T-helper 2 cell treated with Interferon-gamma antibody and Interleukin-4, amounts not matched to agents 5 μg/mL and 100 μg/mL, for 36 hours (primary cell): ENCODE data around the gene CYP2R1.
"Not testable (repeated sequence)": the region's sequence is repeated elsewhere in the genome, so short reads cannot be mapped to it uniquely, and the experiment has no call there.

Source experiments
- DNase-seq: peaks from one replicate; pipeline ENCODE4 v3.0.0; 2021; ENCODE audit warnings: low spot score
- H3K27ac Mint-ChIP-seq: one replicate; pipeline ENCODE4 v1.8.0; 2021; ENCODE audit warnings: mild to moderate bottlenecking, mixed read lengths
- H3K27me3 Mint-ChIP-seq: one replicate; pipeline ENCODE4 v1.8.0; 2021; ENCODE audit warnings: low read depth, mixed read lengths
- H3K36me3 Mint-ChIP-seq: one replicate; pipeline ENCODE4 v1.8.0; 2021; ENCODE audit warnings: low read depth, mixed read lengths
- H3K4me1 Mint-ChIP-seq: one replicate; pipeline ENCODE4 v1.8.0; 2021; ENCODE audit warnings: low read depth, mixed read lengths
- H3K4me3 Mint-ChIP-seq: one replicate; pipeline ENCODE4 v1.8.0; 2022; ENCODE audit warnings: mild to moderate bottlenecking, moderate library complexity, mixed read lengths
- H3K9me3 Mint-ChIP-seq: one replicate; pipeline ENCODE4 v1.8.0; 2021; ENCODE audit warnings: mixed read lengths

Gene CYP2R1

DNA sequence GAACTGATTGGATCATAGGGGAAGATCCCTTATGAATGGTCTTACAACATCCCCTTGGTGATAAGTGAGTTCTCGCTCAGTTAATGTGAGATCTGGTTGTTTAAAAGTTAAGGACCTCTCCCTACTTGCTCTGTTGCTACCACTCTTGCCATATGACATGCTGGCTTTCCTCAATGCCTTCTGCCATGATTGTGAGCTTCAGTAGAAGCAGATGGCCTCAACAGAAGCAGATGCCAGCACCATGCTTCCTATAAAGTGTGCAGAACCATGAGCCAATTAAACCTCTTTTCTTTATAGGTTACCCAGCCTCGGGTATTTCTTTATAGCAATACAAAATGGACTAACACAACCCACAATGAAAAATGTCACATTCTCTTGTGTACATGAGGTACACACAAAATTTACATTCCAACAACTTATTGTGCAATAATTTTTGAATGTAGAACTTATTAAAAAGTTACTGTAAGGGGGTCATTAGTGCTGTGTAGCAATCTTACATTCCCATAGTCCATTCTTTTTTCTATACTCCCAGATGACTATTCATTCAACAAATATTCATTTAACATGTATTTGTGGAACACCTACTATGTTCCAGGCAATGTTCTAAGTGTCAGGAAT lies 10.3 kb downstream of the CYP2R1 start:
- H3K9me3 Mint-ChIP-seq, result peaks cover 8% of the 10 kb centered on the region
- H3K4me1 Mint-ChIP-seq, result peaks cover 10% of the 10 kb centered on the region
- peaks cover 58% of the 10 kb centered on the region for H3K36me3 Mint-ChIP-seq
- H3K4me3 Mint-ChIP-seq, result no peak overlapping the region
- DNase-seq, result no peak
- no peak overlapping the region for H3K27ac Mint-ChIP-seq
- H3K27me3 Mint-ChIP-seq, result no peaks in the 10 kb centered on the region

- Mint-ChIP-seq H3K4me3 (no peak overlapping the region), H3K36me3 (peaks cover 74% of the 10 kb centered on the region), H3K9me3 (no peaks in the 10 kb centered on the region), H3K27me3 (no peaks in the 10 kb centered on the region), H3K4me1 (peaks cover 8% of the 10 kb centered on the region), H3K27ac (no peak overlapping the region)
- no peak for DNase-seq
These were observed 16.9 kb downstream of the CYP2R1 start for GRCh38 chr11:14875163-14875562.

DNA sequence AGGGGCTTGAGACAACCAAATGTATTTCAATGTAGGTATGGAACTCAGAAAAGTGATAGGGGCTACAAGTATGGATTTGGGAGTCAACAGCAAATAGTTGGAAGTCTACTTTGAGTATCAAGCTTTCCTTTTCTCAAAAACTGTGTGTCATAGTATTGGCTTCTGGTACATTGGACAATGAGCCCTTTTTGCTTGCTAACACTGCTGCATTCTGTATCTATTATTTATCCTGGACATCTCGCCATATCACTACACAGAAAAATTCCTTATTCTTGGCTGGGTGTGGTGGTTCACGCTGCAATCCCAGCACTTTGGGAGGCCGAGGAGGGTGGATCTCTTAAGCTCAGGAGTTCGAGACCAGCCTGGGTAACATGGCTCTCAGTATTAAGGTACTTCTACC lies 18.4 kb downstream of the CYP2R1 start:
- Mint-ChIP-seq H3K27me3 (no peaks in the 10 kb centered on the region), H3K9me3 (no peaks in the 10 kb centered on the region), H3K4me1 (peaks cover 8% of the 10 kb centered on the region), H3K27ac (no peak overlapping the region), H3K4me3 (no peak overlapping the region), H3K36me3 (peaks cover 77% of the 10 kb centered on the region)
- no peak for DNase-seq

GRCh38 chr11:14872032-14872431 lies 20.0 kb downstream of the CYP2R1 start:
- no peak for DNase-seq
- Mint-ChIP-seq H3K27me3 (no peaks in the 10 kb centered on the region), H3K36me3 (peaks cover 77% of the 10 kb centered on the region), H3K4me3 (no peak overlapping the region), H3K27ac (no peak overlapping the region), H3K9me3 (no peaks in the 10 kb centered on the region), H3K4me1 (peaks cover 11% of the 10 kb centered on the region)

DNA sequence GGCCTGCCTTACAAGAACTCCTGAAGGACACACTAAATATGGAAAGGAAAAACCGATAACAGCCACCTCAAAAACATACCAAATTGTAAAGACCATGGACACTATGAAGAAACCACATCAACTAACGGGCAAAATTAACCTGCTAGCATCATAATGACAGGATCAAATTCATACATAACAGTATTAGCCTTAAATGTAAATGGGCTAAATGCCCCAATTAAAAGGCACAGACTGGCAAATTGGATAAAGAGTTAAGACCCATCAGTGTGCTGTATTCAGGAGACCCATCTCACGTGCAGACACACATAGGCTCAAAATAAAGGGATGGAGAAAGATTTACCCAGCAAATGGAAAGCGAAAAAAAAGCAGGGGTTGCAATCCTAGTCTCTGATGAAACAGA lies 28.3 kb downstream of the CYP2R1 start:
- DNase-seq, H3K27me3 Mint-ChIP-seq, H3K4me3 Mint-ChIP-seq, H3K27ac Mint-ChIP-seq: not testable (repeated sequence)
- H3K4me1 Mint-ChIP-seq, result peaks cover 12% of the 10 kb centered on the region
- H3K9me3 Mint-ChIP-seq, result peaks cover 25% of the 10 kb centered on the region
- peaks cover 73% of the 10 kb centered on the region for H3K36me3 Mint-ChIP-seq

- DNase-seq, result no peak
- peaks cover 25% of the 10 kb centered on the region for H3K9me3 Mint-ChIP-seq
- H3K4me3 Mint-ChIP-seq, result no peak overlapping the region
- peaks cover 6% of the 10 kb centered on the region for H3K4me1 Mint-ChIP-seq
- peaks cover 69% of the 10 kb centered on the region for H3K36me3 Mint-ChIP-seq
- H3K27me3 Mint-ChIP-seq, result no peaks in the 10 kb centered on the region
- H3K27ac Mint-ChIP-seq, result no peak overlapping the region
These were observed 30.4 kb downstream of the CYP2R1 start for GRCh38 chr11:14861680-14862079.

- Mint-ChIP-seq H3K27me3 (no peaks in the 10 kb centered on the region), H3K27ac (no peak overlapping the region), H3K4me3 (no peak overlapping the region), H3K9me3 (peaks cover 27% of the 10 kb centered on the region), H3K4me1 (peaks cover 4% of the 10 kb centered on the region), H3K36me3 (peaks cover 74% of the 10 kb centered on the region)
- DNase-seq, result no peak
These were observed 31.5 kb downstream of the CYP2R1 start for GRCh38 chr11:14860511-14860910.

- H3K4me3 Mint-ChIP-seq, result no peak overlapping the region
- no peak for DNase-seq
- no peaks in the 10 kb centered on the region for H3K27me3 Mint-ChIP-seq
- peaks cover 25% of the 10 kb centered on the region for H3K9me3 Mint-ChIP-seq
- H3K4me1 Mint-ChIP-seq, result peaks cover 4% of the 10 kb centered on the region
- H3K36me3 Mint-ChIP-seq, result peaks cover 73% of the 10 kb centered on the region
- no peak overlapping the region for H3K27ac Mint-ChIP-seq
These were observed 33.6 kb downstream of the CYP2R1 start for GRCh38 chr11:14858404-14858803.

GRCh38 chr11:14857621-14858020 lies 34.4 kb downstream of the CYP2R1 start:
- DNase-seq, result no peak
- Mint-ChIP-seq H3K27me3 (no peaks in the 10 kb centered on the region), H3K27ac (no peak overlapping the region), H3K4me3 (no peak overlapping the region), H3K36me3 (peaks cover 74% of the 10 kb centered on the region), H3K4me1 (peaks cover 4% of the 10 kb centered on the region), H3K9me3 (peaks cover 20% of the 10 kb centered on the region)

DNA sequence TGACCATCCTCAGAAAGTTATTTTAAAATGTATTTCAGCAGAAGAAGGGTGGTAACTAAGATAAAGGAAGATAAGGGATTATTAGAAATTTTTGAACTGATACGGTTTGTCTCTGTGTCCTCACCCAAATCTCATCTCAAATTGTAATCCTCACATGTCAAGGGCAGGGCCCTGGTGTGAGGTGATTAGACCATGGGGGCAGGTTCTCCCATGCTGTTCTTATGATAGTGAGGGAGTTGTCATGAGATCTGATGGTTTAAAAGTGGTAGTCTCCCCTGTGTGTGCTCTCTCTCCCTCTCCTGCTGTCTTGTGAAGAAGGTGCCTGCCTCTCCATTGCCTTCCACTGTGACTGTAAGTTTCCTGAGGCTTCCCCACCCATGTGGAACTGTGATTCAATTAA lies 36.1 kb downstream of the CYP2R1 start:
- no peaks in the 10 kb centered on the region for H3K27me3 Mint-ChIP-seq
- H3K4me3 Mint-ChIP-seq, result no peak overlapping the region
- DNase-seq, result no peak
- peaks cover 76% of the 10 kb centered on the region for H3K36me3 Mint-ChIP-seq
- H3K9me3 Mint-ChIP-seq, result peaks cover 22% of the 10 kb centered on the region
- no peak overlapping the region for H3K27ac Mint-ChIP-seq
- H3K4me1 Mint-ChIP-seq, result peaks cover 4% of the 10 kb centered on the region

GRCh38 chr11:14854057-14854456 lies 38.0 kb downstream of the CYP2R1 start:
- Mint-ChIP-seq H3K4me1 (peaks cover 4% of the 10 kb centered on the region), H3K4me3 (no peak overlapping the region), H3K9me3 (peaks cover 22% of the 10 kb centered on the region), H3K27me3 (no peaks in the 10 kb centered on the region), H3K36me3 (peaks cover 73% of the 10 kb centered on the region), H3K27ac (no peak overlapping the region)
- DNase-seq, result no peak

- Mint-ChIP-seq H3K4me3 (no peak overlapping the region), H3K27me3 (no peaks in the 10 kb centered on the region), H3K27ac (no peak overlapping the region), H3K9me3 (peaks cover 22% of the 10 kb centered on the region), H3K4me1 (peaks cover 4% of the 10 kb centered on the region), H3K36me3 (peaks cover 71% of the 10 kb centered on the region)
- no peak for DNase-seq
These were observed 39.4 kb downstream of the CYP2R1 start for GRCh38 chr11:14852571-14853177.

DNA sequence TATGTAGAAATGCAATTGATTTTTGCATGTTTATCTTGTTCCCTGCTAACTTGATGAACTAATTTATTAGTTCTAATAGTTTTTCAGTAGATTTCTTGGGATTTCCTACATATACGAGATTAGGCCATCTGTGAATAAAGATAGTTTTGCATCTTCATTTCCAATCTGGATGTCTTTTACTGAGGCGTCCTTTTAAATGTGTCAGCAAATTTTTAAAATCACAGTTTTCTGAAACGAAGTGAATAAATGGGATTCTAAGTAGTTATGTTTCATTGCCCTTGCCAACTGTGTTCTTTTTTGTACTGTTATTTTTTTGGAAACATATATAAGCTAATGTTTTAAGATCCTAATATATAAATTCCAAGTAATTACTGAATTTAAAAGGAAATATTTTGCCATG lies 50.0 kb downstream of the CYP2R1 start:
- Mint-ChIP-seq H3K36me3 (peaks cover 79% of the 10 kb centered on the region), H3K4me1 (no peaks in the 10 kb centered on the region), H3K9me3 (peaks cover 16% of the 10 kb centered on the region)

DNA sequence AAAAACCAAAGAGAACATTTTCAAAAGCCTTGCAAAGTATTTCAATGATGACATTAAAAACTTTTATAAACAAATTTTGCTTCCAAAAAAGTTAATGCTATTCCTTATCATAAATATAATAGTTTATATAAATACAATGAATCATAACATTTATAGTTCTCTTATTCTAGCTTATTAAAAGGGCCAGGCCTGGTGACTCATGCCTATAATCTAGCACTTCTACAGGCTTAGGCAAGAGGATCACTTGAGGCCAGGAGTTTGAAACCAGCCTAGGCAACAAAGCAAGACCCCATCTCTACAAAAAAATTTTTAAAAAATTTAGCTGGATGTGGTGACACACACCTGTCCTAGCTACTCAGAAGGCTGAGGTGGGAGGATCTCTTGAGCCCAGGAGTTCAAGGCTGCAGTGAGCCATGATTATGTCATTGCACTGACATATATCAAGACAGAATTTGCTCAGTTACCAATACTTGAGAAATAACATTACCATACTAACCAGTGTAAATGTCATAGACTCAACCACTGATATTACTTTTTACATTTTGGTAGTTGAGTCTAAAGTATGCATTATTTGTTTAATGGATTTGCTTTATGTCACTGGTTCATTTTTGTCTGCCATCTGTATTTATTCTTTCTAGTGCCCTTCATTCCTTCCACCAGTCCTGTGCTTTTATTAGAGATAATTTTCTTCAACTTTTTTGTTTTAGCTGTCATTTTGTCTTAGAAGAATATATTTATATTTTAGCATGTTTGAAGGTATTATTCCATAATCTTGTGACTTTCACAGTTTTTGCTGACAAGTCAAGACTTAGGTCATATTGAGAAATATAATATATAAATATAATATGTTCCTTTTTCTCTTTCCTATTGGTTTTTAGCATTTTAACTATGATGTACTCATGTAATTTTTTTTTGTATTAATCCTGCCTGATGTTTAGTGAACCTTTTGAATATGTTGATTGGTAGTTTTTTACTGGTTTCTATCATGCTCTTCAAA lies 56.2 kb downstream of the CYP2R1 start:
- Mint-ChIP-seq H3K4me3 (no peak overlapping the region), H3K9me3 (peaks cover 10% of the 10 kb centered on the region), H3K36me3 (peaks cover 66% of the 10 kb centered on the region), H3K4me1 (no peaks in the 10 kb centered on the region), H3K27ac (no peak overlapping the region), H3K27me3 (no peaks in the 10 kb centered on the region)
- no peak for DNase-seq

More for the DNA sequence above, 50.0 kb downstream of the CYP2R1 start:
- Mint-ChIP-seq H3K27ac (no peak overlapping the region), H3K4me3 (no peak overlapping the region), H3K27me3 (no peaks in the 10 kb centered on the region)
- no peak for DNase-seq
